Activated T-cell treated with anti-CD3 and anti-CD28 coated beads, Interleukin-2, amount 50 U/mL, for 72 hours (primary cell): Measurements from ENCODE around the gene HIPK4. TPM values are rescaled to one million over a fixed set of nuclear protein-coding genes. Genes with fewer than 3 reads are reported as not detected.

Experiments used
- ATAC-seq, 2 donors: fragments of 150-1000 bp; cut with Tn5 transposase; replicated peaks in 1 of 2; 2 replicates each; pipeline ENCODE4 v1.10.0; 2021; ENCODE audit warnings: moderate library complexity in 2 of 2, mild to moderate bottlenecking in 1 of 2
- DNase-seq, 2 donors: peaks; one replicate each; pipeline ENCODE4 v3.0.0; 2021 to 2022; ENCODE audit warnings: mixed read lengths in 1 of 2
- H3K27ac Mint-ChIP-seq: one replicate; pipeline ENCODE4 v1.8.0; 2022; ENCODE audit warnings: mild to moderate bottlenecking, moderate library complexity, mixed read lengths
- H3K27me3 Mint-ChIP-seq: one replicate; pipeline ENCODE4 v1.8.0; 2022; ENCODE audit warnings: low read depth, mixed read lengths
- H3K36me3 Mint-ChIP-seq, 2 donors: one replicate each; pipeline ENCODE4 v1.8.0; 2022; ENCODE audit warnings: mixed read lengths in 2 of 2, mild to moderate bottlenecking in 1 of 2; ENCODE audit not compliant: insufficient read depth in 2 of 2
- H3K4me1 Mint-ChIP-seq: one replicate; pipeline ENCODE4 v1.8.0; 2022; ENCODE audit warnings: low read depth, mixed read lengths
- H3K4me3 Mint-ChIP-seq, 2 donors: one replicate each; pipeline ENCODE4 v1.8.0; 2022; ENCODE audit warnings: mild to moderate bottlenecking in 2 of 2, mixed read lengths in 2 of 2, moderate library complexity in 2 of 2
- H3K9me3 Mint-ChIP-seq, 2 donors: one replicate each; pipeline ENCODE4 v1.8.0; 2022; ENCODE audit warnings: mixed read lengths in 2 of 2
- total RNA-seq, 2 donors: library from RNA; stranded (reverse); gene quantifications; one replicate each; pipeline ENCODE4 v1.2.3, GENCODE V29; 2022

Gene HIPK4
- total RNA-seq, 2 donors from 2014 or later: 0.12 TPM; not detected in 1

DNA sequence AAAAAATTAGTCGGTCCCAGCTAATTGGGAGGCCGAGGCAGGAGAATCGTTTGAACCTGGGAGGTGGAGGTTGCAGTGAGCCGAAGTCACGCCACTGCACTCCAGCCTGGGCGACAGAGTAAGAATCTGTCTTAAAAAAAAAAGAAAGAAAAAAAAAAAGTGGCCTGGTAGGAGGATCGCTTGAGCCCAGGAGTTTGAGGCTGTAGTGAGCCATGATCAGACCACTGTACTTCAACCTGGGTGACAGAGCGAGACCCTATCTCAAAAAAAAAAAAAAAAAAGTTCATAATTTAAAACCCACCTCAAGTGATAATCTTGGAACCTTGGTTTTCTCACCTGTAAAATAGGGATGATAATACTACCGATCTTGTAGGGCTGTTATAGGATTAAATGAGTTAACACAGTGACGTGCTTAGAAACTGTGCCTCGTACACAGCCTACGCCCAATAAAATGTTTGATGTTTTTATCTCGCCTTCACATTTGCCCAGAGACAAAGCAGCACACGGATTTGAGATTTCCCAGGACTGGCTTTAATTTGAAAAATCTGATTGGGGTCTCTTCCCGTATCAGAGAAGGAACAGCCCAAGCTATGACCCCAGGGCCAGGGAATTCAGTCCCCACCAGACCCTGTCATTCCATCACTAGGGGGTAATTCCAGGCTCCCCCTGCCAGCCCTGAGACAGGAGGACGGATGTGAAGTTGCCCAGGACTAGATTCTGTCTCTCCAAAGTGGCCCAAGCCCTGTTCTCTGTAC, 32.2 kb upstream of the HIPK4 start:
- no peak for ATAC-seq
- no peak for DNase-seq
- peak overlapping the region; percentile 94 for H3K27ac Mint-ChIP-seq
- peaks cover 5% of the 10 kb centered on the region for H3K27me3 Mint-ChIP-seq
- peak overlapping the region; percentile 87 to 89 for H3K4me3 Mint-ChIP-seq
- peaks cover 52% of the 10 kb centered on the region for H3K4me1 Mint-ChIP-seq
- H3K9me3 Mint-ChIP-seq: no peaks in the 10 kb centered on the region
- H3K36me3 Mint-ChIP-seq: peaks cover 6 to 9% of the 10 kb centered on the region in 2 donors

DNA sequence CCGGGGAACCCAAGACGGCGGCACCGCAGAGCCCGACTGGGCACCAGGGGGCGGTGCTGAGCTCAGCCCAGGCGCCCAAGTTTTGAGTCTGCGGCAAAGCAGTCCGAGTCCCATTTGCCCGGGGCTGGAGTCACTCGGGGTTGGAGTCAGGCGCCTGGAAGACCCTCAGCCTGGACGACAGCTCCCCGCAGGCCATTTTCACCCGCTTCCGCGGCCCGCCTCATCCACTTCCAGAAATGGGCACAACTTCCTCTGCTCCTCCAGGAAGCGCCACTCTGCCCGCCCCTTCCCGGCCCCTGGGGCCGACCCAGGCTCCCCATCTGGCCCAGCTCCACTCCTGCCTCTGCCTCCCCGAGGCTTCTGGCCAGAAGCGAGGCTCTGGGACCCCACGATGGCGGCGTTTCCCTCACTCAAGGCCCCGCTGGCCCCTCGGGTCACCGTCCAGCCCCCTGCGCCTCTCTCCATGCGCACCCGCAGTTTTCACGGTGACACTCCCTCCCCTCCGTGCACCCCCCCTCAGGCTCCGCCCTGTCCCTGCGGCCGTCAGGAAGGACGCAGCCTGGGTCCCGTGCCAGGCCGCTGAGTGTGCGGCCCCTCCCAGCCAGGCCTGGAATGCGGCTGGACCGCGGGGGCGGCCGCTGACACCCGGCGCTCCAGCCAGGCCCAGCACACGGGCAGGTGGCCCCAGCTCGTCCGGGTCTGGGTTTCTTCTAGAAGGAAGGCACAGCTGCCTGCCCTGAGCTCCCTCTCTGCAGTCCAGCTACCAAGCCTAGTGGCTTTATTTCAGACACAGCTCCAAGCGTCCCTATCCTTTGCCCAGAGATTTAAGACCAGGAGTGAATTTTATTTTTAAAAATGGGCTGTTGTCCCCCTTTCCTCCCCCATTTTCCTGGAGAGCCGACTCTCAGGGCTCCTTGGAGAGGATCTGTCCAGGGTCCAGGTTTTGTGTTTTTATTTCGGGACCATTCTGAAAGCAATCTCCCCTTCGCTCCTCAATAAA, 31.1 kb upstream of the HIPK4 start:
- ATAC-seq (peak; percentile 37 to 51), DNase-seq (peak; percentile 79 to 88)
- Mint-ChIP-seq H3K36me3 (peaks cover 6 to 9% of the 10 kb centered on the region in 2 donors), H3K27me3 (peaks cover 5% of the 10 kb centered on the region), H3K4me3 (peak overlapping the region; percentile 87 to 89), H3K9me3 (no peaks in the 10 kb centered on the region), H3K27ac (peak overlapping the region; percentile 94), H3K4me1 (peaks cover 53% of the 10 kb centered on the region)

DNA sequence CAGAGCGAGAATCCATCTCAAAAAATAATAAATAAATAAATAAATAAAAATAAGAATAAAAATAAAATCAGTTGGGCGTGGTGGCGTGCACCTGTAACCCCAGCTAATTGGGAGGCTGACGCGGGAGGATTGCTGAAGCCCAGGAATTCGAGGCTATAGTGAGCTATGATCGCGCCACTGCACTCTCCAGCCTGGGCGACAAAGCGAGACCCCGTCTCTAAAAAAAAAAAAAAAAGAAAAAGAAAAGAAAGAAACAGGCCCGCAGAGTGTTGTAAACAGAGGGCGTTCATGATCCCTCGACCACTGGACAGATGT, 30.4 kb upstream of the HIPK4 start:
- H3K27ac Mint-ChIP-seq: peak overlapping the region; percentile 78
- H3K4me1 Mint-ChIP-seq: peaks cover 51% of the 10 kb centered on the region
- H3K36me3 Mint-ChIP-seq: peaks cover 6% of the 10 kb centered on the region in 2 donors
- peak overlapping the region; percentile 87 to 89 for H3K4me3 Mint-ChIP-seq
- H3K9me3 Mint-ChIP-seq: no peaks in the 10 kb centered on the region
- no peak for DNase-seq
- H3K27me3 Mint-ChIP-seq: peaks cover 5% of the 10 kb centered on the region
- ATAC-seq: no peak

DNA sequence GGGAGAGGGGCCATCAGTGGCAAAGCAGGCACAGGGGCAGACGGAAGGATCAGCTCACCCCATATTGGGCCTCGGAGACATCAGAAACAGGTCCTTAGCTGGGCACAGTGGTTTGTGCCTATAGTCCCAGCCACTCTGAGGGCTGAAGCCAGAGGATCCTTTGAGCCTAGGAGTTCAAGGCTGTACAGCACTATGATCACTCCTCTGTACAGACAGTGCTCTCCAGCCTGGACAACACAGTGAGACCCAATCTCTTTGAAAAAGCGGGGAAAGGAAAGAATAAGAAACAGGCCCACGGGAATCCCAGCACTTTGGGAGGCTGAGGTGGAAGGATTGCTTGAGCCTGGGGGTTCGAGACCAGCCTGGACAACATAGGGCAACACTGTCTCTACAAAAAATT, 29.8 kb upstream of the HIPK4 start:
- no peak for ATAC-seq
- H3K27ac Mint-ChIP-seq: no peak overlapping the region
- peaks cover 49% of the 10 kb centered on the region for H3K4me1 Mint-ChIP-seq
- peak overlapping the region; percentile 19 to 42 for H3K4me3 Mint-ChIP-seq
- DNase-seq: no peak
- peaks cover 4% of the 10 kb centered on the region in 2 donors for H3K36me3 Mint-ChIP-seq
- peaks cover 5% of the 10 kb centered on the region for H3K27me3 Mint-ChIP-seq
- H3K9me3 Mint-ChIP-seq: no peaks in the 10 kb centered on the region

DNA sequence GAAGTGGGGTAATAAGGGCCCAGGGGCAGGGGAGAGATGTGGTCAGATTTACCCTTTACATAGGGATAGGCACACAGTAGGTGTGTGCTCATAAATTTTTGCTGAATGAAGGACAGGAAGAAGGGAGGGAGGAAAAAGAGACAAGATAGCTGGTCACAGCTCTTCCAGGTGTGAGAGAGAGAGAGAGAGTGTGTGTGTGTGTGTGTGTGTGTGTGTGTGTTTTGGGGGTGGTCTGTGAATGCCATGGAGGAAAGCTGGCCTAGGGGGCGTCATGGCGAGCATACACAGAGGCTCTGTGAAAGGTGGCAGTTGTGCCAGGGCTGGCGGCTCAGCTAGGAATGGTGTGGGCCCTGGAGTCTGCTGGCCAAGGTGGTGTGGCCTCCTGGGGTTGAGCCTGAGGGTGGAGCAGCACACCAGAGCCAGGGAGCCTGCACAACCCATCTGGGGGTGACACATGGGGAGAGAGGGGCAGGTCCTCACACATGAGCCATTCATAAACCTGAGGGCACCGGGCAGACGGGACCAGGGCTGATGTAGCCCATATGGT, 29.2 kb upstream of the HIPK4 start:
- no peak for ATAC-seq
- H3K27ac Mint-ChIP-seq: no peak overlapping the region
- no peaks in the 10 kb centered on the region for H3K36me3 Mint-ChIP-seq

DNA sequence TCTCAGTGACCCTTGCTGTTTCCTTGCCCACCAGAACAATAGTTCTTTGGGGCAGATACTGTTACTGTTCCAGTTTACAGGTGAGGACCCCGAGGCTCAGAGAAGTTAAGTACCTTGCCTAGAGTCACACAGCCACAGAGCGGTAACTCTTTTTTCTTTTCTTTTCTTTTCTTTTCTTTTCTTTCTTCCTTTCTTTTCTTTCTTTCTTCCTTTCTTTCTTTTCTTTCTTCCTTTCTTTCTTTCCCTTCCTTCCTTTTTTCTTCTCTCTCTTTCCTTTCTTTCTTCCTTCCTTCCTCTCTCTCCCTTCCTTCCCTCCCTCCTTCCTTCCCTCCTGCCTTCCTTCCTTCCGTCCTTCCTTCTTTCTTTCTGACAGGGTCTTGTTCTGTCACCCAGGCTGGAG, 28.1 kb upstream of the HIPK4 start:
- ATAC-seq (no peak), DNase-seq (no peak)
- Mint-ChIP-seq H3K36me3 (no peaks in the 10 kb centered on the region), H3K4me1 (peaks cover 39% of the 10 kb centered on the region), H3K4me3 (no peak overlapping the region), H3K27ac (no peak overlapping the region), H3K9me3 (no peaks in the 10 kb centered on the region), H3K27me3 (peaks cover 5% of the 10 kb centered on the region)

More for the DNA sequence above, 29.2 kb upstream of the HIPK4 start:
- DNase-seq: no peak
- no peaks in the 10 kb centered on the region for H3K9me3 Mint-ChIP-seq
- H3K4me3 Mint-ChIP-seq: peak overlapping the region; percentile 18 to 32
- H3K27me3 Mint-ChIP-seq: peaks cover 5% of the 10 kb centered on the region
- peaks cover 43% of the 10 kb centered on the region for H3K4me1 Mint-ChIP-seq

DNA sequence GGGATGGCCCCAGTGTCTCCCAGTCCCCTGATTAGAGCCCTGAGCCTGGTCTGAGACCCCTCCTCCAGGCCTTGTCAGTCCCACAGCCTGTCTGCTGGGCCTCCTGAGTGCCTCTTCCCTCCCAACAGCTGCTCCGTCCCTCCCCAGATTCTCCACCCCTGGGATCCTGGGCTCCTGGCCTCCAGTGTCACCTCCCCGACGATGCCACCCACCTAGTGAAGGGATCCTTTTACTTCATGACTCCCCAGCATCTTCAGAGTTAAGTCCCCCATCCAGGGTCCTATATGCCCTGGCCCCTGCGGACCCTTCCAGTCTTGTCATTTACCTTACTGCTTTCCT, 27.6 kb upstream of the HIPK4 start:
- peaks cover 5% of the 10 kb centered on the region for H3K27me3 Mint-ChIP-seq
- H3K9me3 Mint-ChIP-seq: no peaks in the 10 kb centered on the region
- no peak overlapping the region for H3K27ac Mint-ChIP-seq

DNA sequence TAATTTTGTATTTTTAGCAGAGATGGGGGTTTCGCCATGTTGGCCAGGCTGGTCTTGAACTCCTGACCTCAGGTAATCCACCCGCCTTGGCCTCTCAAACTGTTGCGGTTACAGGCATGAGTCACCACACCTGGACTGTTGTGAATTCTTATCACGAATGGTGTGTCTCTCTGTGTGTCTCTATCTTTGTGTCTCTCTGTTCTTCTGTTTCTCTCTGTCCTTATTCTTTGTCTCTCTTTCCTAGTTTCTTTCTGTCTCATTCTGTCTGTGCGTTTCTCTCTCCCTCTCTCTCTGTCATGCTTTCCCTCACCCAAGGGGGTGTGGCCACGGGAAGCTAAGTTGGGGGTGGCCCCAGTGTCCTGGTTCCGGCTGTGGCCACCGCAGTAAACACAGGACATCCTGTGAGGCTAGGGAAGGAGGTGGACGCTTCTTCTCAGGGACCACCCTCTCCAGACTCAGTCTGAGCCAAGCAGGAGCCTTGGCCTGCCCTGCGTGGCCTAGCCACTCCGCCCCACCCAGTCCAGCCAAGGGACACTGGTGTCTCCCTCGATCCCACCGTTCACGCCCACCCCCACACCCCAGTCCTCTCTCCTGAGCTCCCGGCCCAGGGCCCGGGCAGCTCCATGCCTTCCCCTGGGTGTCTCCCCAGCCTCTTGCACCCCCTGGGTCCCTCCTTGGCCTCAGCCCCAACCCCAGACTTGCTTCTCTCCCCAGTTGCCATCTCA, 27.1 kb upstream of the HIPK4 start:
- H3K27me3 Mint-ChIP-seq: peaks cover 5% of the 10 kb centered on the region
- ATAC-seq (no peak), DNase-seq (no peak)
- no peaks in the 10 kb centered on the region for H3K36me3 Mint-ChIP-seq
- no peaks in the 10 kb centered on the region for H3K9me3 Mint-ChIP-seq
- H3K27ac Mint-ChIP-seq: peak overlapping the region; percentile 5
- H3K4me3 Mint-ChIP-seq: peak overlapping the region in 1 of 2 donors; percentile 6
- H3K4me1 Mint-ChIP-seq: peaks cover 34% of the 10 kb centered on the region

More for the DNA sequence above, 27.6 kb upstream of the HIPK4 start:
- Mint-ChIP-seq H3K36me3 (no peaks in the 10 kb centered on the region), H3K4me3 (no peak overlapping the region), H3K4me1 (peaks cover 39% of the 10 kb centered on the region)
- DNase-seq (no peak), ATAC-seq (no peak)

DNA sequence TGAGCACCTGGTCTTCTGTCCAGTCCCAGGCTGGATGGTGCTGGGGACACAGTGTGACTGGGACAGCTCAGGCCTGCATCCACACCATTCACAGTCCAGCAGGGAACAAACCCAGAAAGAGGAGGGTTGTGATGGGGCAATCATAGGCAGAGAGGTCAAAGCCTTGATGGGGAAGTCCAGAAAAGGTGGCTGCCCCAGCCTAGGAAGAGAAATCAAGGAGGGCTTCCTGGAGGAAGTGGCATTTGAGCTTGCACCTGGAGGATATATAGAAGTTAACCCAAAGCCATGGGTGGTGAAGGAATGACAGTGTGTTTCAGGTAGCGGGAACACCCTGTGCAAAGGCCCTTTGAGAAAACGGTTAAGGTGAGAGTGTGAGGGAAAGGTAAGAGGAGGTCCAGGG, 25.8 kb upstream of the HIPK4 start:
- peaks cover 25% of the 10 kb centered on the region for H3K4me1 Mint-ChIP-seq
- H3K27ac Mint-ChIP-seq: no peak overlapping the region
- no peak overlapping the region for H3K4me3 Mint-ChIP-seq

DNA sequence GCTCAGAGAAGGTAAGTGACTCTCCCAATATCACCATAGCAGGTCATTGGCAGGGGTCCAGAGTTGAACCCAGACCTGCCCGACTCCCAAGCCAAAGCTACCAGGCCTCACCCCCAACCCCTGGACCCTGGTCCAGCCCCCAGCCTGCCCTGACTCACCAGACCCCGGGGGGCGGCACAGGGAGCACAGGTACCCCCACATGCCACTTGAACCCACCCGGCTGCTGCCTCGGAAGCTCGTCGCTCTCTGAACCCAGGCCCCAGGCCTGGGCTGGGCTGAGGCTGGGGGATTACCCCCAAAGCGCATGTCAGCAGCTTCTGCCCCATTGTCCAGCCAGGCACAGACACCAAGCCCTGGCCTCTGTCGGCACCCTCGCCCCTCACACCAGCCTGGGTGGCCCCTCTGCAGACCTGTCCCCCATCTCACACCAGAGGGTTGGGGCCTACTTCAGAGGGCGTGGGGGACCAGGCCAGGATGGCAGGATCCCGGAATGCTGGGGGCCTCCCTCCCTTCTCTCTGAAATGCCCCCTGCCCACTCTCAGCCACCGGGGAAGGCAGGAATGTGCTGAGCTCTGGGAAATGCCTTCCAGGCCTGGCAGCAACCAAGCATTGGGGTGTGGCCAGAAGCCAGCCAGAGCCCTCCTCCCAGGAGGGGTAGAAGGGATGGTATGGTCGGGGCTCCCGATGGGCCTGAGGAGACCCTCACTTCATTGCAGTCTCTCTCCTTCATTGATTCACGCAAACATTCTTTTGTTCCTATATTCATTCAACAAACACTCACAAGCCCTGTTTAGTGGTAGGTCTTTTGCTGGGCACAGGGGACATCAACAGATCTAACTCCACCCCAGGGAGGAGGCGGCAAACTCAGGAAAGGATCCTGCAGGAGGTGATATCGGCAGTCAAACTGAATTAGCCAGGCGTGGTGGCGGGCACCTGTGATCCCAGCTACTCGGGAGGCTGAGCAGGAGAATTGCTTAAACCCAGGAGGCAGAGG, 24.9 kb upstream of the HIPK4 start:
- Mint-ChIP-seq H3K4me1 (peaks cover 23% of the 10 kb centered on the region), H3K36me3 (no peaks in the 10 kb centered on the region), H3K4me3 (no peak overlapping the region), H3K9me3 (no peaks in the 10 kb centered on the region), H3K27ac (no peak overlapping the region), H3K27me3 (peaks cover 5% of the 10 kb centered on the region)
- ATAC-seq: no peak
- no peak for DNase-seq

More for the DNA sequence above, 25.8 kb upstream of the HIPK4 start:
- H3K27me3 Mint-ChIP-seq: peaks cover 5% of the 10 kb centered on the region
- H3K36me3 Mint-ChIP-seq: no peaks in the 10 kb centered on the region
- no peak for ATAC-seq
- DNase-seq: no peak
- no peaks in the 10 kb centered on the region for H3K9me3 Mint-ChIP-seq

DNA sequence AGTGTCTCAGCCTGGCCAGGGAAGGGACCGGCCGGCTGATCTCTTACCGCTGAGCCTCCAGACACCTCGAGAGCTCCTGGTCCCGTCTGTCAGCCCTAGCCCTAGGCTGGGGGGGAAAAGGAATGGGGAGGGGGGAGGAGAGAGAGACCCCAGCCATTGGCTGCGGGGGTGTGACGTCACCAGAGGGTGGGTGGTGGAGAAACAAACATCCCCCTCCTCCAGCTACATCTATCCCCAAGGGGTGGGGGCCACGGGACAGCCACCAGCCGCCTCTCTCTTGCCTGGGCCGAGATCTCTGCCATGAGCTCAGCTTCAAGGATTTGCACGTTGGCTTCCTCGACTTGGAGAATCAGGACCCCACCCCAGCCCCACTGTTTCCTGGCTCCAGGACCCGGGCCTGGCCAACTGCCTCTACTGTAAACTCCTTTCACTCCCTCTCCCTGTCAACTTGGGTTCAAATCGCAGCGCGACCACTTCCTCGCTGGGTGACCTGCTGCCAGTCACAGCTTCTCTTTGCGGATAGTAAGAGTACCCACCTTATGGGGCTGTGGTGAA, 23.4 kb upstream of the HIPK4 start, which contains the start of gene PRX:
PRX (minus strand) TSS at position 88 of the 555 bp plus-strand sequence. CDS start 5,446 bp downstream, outside the sequence.
- no peak for DNase-seq
- ATAC-seq: no peak
- Mint-ChIP-seq H3K9me3 (no peaks in the 10 kb centered on the region), H3K4me3 (no peak within 1 kb of the TSS), H3K27me3 (peaks cover 3% of the 10 kb centered on the region), H3K4me1 (peaks cover 14% of the 10 kb centered on the region), H3K27ac (no peak within 1 kb of the TSS), H3K36me3 (no peaks in the 10 kb centered on the region)
